Germinal center (tissue), 1 donor: ENCODE results near the gene GAGE10.
A peak's percentile ranks its signal among the peaks of the same experiment; 100 is the strongest.
"Not testable (repeated sequence)": the region's sequence is repeated elsewhere in the genome, so short reads cannot be mapped to it uniquely, and the experiment has no call there.

Experiments
- DNase-seq: peaks from one replicate; pipeline ENCODE4 v3.0.0; 2012; ENCODE audit warnings: mixed read lengths, low spot score

GAGE10 gene

DNA sequence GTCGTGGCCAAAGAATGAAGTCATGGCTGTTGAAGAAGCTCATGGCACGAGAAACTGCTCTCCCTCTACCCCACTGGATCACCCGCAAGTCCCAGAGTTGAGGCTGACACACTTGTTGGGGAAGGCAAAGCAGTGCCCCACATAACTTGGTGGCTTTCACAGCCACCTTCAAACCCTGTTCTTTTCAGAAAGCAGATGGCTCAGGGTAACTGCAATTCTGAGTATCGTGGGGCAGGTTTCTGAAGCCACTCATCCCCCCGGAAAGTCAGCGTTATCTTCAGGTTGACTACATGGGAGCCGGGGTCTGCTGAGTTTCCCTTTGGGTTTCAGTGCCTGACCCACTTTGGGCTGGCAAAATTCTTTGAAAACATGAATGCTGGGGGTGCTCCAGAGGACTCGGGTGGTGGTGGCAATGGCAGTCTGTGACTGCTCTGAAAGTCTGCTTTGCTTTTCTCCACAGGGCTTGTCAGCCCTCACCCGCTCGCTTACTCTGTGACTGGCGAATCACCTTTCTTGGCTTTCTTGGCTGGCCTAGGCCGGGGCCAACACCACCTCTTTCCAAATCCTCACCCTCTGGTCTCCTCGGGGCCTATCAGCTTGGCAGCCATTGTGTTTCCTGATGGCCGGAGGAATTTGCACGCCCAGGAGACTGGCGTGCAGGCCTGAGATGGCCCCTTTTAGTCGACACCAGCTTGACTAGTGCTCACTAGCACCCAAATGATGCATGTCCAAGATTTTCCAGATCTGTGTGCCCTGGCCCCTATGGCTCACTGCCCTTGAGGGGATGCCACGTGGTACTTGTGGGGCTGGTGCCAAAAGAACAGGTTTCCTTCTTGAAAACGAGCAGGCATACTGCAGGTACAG is 26.5 kb upstream of the GAGE10 start:
- no peak for DNase-seq

DNA sequence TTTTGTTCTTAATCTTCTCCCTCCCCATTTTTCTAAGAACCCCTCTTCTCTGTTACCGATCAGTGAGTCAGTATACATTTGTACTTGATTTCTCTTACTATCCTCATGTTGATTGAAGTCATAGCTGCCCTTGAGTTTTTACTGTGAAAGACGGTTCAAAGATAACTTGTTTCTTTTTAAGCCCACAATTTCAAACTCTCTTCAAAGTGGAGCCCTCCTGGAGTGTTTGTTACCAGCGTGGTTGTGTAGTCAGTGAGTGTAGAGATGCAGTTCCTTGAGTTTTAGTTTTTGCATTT is 26.0 kb upstream of the GAGE10 start:
- DNase-seq = no peak

DNA sequence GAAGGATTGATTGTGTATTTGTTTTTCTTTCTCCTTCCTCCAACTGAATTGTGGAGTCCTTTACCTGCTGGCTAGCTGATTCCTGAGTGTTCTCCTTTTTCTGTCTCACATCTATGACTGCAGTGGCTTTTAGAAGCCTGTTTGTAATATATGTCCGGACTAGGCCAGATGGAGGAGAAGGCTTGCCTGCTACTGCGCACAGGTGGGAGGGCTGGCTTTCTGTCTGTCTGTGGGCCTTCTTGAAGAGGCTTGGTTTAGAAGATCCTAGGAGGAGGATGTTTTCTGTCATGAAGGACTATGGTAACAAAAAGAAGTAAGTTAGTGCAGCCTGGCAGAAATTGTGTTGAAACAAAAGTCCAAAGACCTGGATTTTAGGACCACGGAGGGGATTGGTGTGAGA is 25.4 kb upstream of the GAGE10 start:
- DNase-seq = no peak

DNA sequence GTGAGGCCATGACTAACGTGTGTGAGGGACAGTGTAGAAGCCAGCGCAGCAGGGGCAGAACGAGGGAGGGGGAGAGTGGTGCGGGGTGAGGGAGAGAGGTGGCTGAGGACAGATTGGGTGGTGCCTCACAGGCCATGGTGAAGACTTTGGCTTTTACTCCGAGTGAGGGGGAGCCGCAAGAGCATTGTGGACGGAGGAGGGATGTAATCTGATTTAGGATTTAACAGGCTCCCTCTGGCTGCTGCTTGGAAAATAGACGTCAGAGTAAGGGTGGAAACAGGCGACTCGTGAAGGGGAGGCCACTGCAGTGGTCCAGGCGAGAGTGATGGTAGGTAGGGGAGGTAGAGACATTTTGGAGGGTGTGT is 20.8 kb upstream of the GAGE10 start:
- DNase-seq = no peak

DNA sequence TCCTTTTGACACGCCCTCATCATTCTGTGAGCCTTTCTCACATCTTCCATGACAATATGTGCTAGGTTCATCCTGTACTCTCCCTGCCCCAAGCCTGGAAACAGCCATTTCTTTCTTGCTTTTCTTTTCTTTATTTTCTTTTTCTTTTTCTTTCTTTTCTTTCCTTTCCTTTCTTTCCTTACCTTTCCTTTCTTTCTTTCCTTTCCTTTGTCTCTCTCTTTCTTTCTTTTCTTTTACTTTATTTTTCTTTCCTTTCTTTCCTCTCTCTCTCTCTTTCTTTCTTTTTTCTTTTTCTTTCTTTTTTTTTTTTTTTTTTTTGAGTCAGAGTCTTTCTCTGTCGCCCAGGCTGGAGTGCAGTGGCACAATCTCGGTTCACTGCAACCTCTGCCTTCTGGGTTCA is 19.2 kb upstream of the GAGE10 start:
- DNase-seq = no peak

DNA sequence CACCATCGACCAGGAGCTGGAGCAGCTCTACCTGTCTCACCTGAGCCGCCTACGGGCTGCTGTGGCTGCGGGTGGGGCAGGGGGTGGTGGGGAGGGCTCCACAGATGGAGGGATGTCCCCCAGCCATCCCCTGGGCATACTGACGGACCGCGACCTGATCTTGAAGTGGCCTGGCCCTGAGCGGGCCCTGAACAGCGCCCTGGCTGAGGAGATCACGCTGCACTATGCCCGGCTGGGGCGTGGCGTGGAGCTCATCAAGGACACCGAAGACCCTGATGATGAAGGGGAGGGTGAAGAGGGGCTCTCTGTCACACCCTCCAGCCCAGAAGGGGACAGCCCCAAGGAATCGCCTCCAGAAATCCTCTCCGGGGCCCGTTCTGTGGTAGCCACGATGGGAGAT is 17.3 kb upstream of the GAGE10 start:
- no peak for DNase-seq

DNA sequence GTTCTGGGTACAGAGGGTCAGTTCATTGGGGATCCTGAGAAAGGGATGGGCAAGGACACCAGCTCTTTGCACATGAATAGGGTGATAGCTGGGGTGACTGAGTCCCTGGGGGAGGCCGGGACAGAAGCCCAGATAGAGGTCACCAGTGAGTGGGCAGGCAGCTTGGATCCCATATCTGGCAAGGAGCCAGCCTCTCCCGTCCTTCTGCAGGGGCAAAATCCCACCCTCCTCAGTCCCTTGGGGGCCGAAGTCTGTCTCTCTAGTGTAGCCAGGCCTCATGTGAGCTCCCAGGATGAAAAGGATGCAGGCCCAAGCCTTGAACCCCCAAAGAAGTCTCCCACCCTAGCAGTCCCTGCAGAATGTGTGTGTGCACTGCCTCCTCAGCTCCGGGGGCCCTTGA is 16.9 kb upstream of the GAGE10 start:
- no peak for DNase-seq

DNA sequence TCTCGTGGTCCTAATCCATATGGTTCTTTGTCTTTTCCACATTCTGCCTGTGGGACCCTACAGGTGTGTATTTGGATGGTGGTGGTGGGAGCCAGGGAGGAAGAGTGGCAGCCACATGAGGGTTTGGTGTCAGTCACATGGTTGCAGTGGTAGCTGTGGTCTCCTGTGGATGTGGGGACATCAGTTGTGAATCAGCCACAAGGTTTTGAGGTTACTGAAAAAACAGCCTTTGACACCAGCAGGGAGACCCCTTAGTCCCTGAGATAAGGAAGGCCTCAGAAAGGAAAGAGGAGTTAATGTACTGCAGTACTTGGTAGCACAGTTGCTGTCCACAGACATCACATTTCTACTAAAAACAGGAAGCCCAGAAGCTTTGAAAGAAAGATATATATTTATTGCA is 15.8 kb upstream of the GAGE10 start:
- DNase-seq = no peak

DNA sequence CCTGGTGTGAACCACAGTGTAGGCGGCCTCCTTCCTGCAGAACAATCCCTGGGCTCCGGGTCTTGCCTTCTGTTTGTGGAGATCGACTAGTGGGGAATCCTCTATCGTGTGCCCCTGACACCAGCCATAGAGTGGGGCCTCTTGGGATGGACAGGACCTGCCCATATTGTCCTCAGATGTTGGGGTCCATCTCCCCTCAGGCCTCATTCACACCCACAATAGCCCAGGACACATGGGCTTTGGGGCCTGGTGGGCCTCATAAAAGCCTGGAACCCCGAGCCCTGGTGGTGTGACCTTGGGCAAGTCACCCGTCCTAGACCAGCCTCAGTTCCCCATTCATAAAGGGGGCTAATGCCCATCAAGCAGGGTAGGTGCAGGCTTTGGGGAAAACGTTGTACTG is 13.2 kb upstream of the GAGE10 start:
- DNase-seq = no peak

DNA sequence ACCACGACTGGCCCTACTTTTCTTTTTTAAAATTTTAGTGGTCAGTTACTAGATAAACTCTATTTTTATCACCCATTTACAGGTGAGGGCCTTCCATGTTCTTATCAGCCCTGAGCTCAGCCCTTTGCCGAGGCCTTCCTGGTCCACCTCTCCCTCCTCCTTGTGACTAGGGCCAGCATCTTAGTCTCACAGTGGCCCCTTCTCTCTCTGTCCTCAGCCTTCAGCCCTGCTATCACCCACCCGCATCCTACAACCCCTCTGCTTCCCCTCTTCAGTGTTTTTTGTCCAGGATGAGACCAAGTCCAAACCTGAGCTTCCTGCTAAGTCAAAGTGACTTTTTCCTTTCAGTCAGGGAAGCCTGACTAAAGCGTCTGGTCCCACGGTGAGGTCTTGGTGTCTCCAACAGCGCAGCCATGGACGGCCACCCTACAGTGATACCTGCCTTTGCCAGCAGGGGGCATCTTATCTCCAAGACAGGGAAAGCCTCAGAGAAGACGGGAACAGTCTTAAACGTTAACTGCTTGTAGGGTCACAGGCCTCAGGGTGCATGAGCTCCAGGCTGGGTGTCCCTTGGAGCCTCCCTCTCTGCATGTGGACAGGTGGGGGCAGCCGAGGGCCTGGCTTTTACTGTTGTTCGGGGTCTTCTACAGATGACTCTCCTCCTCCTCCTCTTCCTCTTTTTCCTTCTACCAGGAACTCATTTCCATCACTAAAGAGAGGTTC is 11.7 kb upstream of the GAGE10 start:
- peak; percentile 14 for DNase-seq

DNA sequence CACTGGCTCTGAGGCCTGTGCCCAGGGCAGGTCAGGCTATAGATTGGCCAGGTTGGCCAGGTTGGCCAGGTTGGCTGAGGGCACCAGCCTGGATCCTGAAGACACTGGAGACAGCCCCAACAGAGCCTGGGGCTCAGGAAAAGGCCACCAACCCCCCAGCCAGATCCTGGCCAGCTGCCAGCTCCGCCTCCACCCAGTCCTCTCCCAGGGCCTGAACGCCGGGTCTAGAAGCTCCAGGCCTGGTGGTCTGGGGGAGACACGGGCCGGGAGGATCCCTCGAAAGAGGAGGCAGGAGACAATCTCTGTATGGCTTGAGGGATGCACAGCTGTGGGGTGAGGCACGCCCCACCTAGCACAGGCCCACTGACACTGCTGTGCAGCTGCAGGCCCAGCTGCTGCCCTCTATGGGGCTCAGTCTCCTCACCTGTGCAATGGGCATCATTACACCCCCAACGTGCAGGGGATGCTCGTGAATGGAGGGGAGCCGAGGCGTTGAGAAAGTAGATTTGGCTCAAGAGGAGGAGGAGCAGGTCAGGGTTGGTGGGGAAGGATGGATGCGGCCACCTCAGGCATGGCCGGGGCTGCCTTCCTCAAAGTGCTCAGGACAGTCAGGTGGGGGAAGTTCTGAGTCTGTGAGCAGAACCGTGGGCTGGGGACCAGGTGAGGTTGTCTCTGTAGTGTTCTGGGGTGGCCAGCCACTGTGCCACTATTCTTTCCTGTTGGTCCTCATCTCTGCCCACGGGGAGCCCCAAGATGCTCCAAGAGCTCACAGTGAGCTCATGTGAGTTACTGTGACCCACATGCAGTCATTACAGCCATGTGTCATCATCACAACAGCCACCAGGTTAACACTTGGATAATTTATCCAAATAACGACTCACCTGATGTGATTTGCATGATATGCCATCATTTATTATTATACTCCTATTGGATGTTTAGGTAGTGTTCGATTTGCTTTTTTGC is 10.8 kb upstream of the GAGE10 start:
- no peak for DNase-seq

DNA sequence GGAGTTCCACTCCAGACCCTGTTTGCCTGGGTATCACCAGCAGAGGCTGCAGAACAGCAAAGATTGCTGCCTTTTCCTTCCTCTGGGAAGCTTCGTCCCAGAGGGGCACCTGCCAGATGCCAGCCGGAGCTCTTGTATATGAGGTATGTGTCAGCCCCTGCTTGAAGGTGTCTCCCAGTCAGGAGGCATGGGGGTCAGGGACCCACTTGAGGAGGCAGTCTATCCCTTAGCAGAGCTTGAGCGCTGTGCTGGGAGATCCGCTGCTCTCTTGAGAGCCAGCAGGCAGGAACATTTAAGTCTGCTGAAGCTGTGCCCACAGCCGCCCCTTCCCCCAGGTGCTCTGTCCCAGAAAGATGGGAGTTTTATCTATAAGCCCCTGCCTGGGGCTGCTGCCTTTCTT is 4.2 kb upstream of the GAGE10 start:
- not testable (repeated sequence) for DNase-seq

DNA sequence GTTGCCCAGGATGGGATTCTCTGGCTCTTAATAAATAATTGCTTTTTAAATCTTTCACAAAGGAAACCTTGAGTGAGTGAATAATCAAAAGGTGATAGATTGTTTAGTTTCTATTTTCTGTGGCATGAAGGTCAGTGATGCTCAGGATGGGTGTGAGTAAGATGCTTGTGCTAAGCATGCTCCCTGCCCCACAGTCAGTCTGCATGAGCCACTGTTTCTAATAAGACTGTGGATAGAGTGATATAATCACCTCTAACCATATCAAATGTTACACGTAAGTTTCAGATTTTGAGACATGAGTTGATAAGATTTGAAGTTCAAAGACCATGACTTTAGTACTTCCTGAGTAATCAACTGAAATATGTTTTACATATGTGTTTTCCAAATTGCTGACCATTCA is 2.7 kb upstream of the GAGE10 start:
- no peak for DNase-seq

DNA sequence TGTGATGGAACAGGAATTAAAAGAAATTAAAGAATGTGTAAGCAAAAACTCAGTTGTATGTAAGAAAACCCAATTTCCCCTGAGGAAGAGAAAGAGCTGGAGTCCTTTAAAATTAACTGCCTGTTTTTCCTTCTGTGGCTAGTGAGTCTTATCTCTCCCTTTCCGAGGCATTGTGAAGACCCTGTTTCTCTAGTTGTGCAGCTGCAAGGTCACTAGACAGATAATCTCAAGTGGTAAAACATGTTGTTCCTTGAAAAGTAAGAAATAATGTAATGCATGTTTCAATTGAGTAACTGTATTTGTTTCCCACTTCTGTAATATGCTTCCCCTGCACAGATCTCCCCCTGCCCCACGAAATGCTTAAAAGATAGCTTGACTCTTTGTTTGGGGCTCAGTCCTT is 4.3 kb downstream of the GAGE10 start:
- not testable (repeated sequence) for DNase-seq

DNA sequence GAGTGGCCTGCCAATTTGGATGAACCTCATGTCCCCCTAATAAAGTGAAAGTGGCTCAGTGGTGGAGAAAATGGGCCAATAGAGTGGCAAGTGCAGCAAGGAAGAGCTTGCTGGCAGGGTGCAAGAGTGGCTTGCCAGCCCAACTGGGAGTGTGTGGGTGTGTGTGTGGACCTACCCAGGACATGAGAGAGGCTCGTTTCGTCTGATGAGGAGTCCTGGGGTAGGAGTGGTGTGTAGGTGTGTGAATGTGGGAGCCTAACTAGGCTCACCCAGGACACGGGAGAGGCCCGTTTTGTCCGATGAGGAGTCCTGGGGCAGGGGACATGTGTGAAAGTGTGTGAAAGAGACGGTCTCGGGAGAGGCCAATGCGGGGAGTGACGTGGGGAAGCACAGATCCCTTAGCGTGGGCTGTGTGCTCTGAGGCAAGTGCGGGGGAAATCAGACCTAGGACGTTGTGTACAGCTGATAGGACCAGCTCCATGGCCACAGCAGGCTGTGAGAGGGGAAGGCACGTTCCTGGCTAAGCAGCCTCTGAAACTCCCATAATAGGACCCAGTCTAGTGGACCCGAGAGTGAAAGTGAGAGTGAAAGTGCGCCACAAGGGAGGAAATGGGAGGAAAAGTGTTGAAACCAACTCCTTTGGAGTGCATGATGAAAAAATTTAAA is 5.3 kb downstream of the GAGE10 start:
- DNase-seq = no peak

DNA sequence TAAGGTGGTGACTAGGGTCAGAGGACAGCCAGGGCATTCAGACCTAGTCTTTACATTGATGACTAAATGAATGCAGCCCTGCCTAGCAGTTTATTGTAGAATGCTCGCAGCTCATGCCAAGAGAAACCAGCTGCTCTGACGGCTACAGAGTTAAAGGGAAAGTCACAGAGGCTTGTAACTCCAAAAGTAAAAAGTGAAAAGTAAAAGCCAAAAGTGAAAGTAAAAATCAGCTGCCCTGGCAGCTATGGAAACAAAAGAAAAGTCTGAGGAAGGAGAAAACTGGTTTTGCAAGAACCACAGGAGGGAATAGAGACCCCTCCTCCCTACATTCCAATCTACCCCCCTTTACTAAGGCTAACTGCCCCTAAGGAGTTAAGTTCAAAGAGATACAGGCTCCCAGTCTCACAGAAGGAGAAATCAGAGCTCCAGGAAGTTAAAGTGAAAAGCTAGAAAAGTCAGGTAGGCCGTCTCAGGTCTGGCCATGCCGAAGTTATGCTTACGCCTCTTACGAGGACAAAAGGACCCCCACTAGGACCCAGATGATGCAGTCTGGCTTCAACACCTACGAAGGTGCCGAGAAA is 6.0 kb downstream of the GAGE10 start:
- no peak for DNase-seq

DNA sequence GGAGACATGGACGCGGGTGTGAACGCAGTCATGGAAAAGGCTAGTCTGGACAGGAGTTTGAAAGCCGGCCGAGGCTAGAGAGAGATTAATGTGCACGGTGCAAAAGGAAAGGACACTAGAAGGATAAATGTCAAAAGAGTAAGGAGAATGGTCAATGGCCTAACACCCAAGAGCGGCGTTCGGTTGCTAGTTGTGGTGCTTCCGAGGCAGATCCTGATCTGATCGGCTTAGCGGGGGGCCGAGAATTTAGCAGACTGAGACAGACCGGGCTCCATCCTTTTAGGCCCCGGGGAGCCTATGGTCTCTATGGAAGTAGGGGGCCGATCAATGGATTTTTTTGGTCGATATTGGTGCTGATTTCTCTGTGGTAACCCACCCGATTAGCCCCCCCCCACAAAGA is 6.9 kb downstream of the GAGE10 start:
- DNase-seq = no peak

DNA sequence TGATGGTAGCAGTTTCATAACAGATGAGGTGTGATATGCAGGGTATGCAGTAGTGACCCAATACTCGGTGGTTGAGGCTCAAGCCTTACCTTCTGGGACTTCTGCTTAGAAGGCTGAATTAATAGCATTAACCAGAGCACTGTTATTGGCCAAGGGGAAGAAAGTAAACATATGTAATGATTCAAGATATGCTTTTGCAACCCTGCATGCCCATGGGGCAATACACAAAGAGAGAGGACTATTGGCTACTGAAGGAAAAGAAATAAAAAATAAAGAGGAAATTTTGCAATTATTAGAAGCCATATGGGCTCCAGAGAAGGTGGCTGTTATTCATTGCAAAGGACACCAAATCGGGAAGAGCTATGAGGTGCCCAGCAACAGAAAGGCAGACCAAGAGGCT is 8.7 kb downstream of the GAGE10 start:
- no peak for DNase-seq

DNA sequence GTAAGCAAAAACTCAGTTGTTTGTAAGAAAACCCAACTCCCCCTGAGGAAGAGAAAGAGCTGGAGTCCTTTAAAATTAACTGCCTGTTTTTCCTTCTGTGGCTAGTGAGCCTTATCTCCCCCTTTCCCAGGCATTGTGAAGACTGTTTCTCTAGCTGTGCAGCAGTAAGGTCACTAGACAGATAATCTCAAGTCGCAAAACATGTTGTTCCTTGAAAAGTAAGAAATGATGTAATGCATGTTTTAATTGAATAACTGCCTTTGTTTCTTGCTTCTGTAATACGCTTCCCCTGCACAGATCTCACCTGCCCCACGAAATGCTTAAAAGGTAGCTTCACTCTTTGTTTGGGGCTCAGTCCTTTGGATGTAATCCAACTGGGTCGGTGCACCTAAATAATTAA is 12.6 kb downstream of the GAGE10 start:
- no peak for DNase-seq

DNA sequence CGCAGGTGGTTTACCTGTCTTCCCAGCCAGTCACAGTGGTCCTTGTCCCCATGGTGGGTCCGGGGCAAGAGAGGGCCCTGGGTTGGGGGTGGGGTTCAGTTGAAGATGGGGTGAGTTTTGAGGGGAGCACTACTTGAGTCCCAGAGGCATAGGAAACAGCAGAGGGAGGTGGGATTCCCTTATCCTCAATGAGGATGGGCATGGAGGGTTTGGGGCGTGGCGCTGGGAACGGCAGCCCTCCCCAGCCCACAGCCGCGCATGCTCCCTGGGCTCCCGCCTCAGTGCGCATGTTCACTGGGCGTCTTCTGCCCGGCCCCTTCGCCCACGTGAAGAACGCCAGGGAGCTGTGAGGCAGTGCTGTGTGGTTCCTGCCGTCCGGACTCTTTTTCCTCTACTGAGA is 18.3 kb downstream of the GAGE10 start, which contains the start of gene GAGE12J:
Gene GAGE12J (plus strand): TSS at position 301 of the 400 bp plus-strand sequence. CDS start 1,157 bp downstream, outside the sequence.
- not testable (repeated sequence) for DNase-seq

DNA sequence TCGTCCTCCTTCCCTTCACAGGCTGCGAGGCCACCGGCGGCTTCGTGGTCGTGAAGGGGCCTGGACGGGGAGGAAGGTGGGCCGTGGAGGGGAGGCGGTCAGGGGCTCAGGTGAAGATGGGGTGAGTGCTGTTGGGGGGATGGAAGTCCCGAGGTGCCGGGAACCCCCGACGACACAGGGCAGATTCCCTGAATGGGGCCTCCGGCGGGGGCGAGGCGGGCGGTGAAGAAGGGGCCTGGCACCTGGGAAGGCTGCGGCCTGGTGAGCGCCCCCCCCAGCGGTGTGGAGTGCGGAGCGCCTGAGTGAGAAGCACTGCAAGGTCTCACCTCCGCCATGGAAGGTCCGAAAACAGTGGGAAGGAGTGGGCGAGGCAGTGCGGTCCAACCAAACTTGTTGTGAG is 18.8 kb downstream of the GAGE10 start:
- DNase-seq = not testable (repeated sequence)

DNA sequence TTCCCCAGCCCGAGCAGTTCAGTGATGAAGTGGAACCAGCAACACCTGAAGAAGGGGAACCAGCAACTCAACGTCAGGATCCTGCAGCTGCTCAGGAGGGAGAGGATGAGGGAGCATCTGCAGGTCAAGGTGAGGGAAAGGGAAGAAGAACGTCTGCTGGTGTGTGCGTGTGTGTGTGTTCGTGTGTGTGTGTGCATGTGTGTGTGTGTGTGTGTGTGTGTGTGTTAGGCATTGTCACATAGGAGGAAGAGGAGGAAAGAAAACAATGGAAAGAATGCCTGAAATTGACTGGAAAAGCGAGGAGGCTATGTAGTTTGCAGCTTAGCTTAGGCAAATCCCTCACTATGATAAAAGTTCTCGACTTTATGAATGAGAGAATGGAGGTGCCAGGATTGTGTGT is 20.3 kb downstream of the GAGE10 start:
- not testable (repeated sequence) for DNase-seq
